RWPE1 (cell line): ENCODE results near the gene CARMIL1.

ENCODE experiments used
- CTCF ChIA-PET: fragments of 350-600 bp; sonication (Branson Sonifier 250); formaldehyde crosslinking; extraction: SDS; loops from one replicate; lab custom pipeline; 2021; lab: Yijun Ruan, JAX
- POLR2A ChIA-PET: fragments of 400-600 bp; formaldehyde crosslinking; extraction: SDS; loops from one replicate; lab custom pipeline; 2020; ENCODE audit warnings: antibody characterized with exemption; ENCODE audit not compliant: low non-redundant PET; lab: Yijun Ruan, JAX
- DNase-seq: peaks from one replicate; pipeline ENCODE4 v3.0.0; 2012; ENCODE audit warnings: low spot score
- H3K27ac ChIP-seq: fragments of 450-650 bp; 2 replicates; pipeline ENCODE4 v1.5.1; 2017
- TF ChIP-seq, protein P1 (sequence below): fragments of 450-650 bp; conservative IDR thresholded peaks from 2 replicates; pipeline ENCODE4 v1.5.1; 2017; ENCODE audit warnings: low read depth, mild to moderate bottlenecking

The CARMIL1 gene

DNA sequence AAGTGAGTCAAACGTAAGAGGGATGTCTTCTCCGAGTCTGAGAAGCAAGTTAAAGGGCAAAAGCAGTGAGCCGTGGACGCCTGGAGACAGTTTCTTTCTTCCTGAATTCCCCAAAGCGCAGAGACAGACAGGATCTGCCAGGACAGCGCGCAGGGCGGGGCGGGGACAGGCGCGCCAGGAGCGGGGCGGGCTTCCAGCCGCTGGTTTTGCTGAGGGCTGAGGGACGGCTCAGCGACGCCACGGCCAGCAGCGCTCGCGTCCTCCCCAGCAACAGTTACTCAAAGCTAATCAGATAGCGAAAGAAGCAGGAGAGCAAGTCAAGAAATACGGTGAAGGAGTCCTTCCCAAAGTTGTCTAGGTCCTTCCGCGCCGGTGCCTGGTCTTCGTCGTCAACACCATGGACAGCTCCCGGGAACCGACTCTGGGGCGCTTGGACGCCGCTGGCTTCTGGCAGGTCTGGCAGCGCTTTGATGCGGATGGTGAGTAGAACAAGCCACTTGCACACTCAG lies 372.9 kb downstream of the CARMIL1 start, which contains the start of gene SCGN:
Gene SCGN, plus strand, starts transcription at position 209 of the 509 bp plus-strand sequence. Its CDS starts 189 bp downstream, at position 398.
- TF ChIP-seq, protein P1, sequence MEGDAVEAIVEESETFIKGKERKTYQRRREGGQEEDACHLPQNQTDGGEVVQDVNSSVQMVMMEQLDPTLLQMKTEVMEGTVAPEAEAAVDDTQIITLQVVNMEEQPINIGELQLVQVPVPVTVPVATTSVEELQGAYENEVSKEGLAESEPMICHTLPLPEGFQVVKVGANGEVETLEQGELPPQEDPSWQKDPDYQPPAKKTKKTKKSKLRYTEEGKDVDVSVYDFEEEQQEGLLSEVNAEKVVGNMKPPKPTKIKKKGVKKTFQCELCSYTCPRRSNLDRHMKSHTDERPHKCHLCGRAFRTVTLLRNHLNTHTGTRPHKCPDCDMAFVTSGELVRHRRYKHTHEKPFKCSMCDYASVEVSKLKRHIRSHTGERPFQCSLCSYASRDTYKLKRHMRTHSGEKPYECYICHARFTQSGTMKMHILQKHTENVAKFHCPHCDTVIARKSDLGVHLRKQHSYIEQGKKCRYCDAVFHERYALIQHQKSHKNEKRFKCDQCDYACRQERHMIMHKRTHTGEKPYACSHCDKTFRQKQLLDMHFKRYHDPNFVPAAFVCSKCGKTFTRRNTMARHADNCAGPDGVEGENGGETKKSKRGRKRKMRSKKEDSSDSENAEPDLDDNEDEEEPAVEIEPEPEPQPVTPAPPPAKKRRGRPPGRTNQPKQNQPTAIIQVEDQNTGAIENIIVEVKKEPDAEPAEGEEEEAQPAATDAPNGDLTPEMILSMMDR: no peak
- no peak within 1 kb of the TSS for H3K27ac ChIP-seq
- ChIA-PET POLR2A (no interaction called here), CTCF (no interaction called here)
- DNase-seq: peak; percentile 67

DNA sequence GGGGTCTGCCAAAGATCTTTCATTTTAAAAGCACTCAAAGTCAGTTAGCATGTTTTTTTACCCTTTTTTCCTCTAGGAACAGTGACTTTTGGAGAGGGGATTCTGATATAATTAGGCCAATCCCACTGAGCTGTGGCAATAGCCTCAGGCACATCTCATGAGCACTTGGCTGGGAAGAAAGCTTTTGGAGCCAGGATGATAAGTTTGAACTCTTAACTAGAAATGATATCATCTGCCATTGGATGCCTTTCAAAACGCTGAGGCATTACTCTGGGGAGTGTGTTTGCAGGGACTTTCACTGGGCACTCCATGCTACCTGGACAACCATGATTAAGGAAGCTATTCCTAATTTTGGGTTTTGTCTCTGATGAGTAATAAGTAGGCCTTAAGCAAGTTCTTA lies 376.5 kb downstream of the CARMIL1 start:
- H3K27ac ChIP-seq: no peak overlapping the region
- CTCF ChIA-PET: no interaction called here
- TF ChIP-seq, protein P1: no peak
- POLR2A ChIA-PET: no interaction called here
- no peak for DNase-seq

DNA sequence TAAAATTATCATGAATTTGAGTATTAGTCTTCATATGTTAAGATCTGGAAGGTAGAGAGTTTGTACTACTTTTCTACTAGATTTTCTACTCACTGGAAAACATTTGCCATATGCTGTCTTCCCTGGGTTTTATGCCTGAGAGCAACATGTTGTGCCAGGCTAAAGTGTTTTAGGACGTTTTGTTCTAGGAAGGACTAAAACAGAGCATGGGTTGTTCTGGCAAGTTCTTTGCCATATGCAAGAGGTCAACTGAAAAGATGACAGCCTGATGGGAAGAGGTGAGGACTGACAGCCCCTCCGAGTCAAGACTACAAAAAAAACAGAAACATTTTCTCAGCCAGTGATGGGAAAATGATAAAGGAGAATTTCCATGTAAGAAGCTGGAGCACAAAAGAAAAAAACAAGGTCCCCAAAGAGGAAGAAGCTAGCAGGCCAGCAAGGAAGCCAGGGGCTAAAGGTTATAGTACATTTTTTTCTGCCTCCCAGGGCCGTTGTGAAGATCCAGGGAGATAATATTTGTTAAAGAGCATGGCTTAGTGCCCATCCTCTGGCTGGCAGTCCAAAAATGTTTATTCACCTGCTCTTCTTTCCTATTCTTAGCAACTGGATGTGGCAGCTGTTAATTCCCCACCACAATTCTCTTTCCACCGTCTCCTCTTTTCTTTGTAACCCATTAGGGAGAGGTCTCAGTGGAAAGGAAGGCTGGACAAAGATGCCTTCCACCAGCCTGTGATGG lies 380.6 kb downstream of the CARMIL1 start:
- no peak overlapping the region for H3K27ac ChIP-seq
- ChIA-PET POLR2A (no interaction called here), CTCF (no interaction called here)
- TF ChIP-seq, protein P1: no peak
- DNase-seq: no peak

DNA sequence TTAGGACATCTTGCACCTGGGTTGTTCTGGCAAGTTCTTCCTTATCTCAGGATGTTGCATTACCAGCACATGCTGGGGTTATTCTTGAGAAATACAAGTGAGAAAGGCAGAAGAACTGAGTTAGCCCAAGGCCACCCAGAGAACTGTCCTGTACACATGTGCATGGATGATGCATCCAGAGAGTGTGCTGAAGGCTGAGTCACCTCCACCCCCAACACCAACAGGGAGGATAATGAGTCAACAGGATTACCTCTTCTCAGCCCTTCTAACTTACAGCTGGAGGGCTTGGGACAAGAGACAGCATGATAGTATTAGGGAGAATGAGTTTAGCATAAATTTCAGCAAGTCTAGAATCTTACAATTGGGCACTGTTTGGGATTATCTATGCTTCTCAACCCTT lies 381.3 kb downstream of the CARMIL1 start:
- POLR2A ChIA-PET: no interaction called here
- DNase-seq: peak; percentile 86
- no peak overlapping the region for H3K27ac ChIP-seq
- CTCF ChIA-PET: no interaction called here
- TF ChIP-seq, protein P1: no peak

DNA sequence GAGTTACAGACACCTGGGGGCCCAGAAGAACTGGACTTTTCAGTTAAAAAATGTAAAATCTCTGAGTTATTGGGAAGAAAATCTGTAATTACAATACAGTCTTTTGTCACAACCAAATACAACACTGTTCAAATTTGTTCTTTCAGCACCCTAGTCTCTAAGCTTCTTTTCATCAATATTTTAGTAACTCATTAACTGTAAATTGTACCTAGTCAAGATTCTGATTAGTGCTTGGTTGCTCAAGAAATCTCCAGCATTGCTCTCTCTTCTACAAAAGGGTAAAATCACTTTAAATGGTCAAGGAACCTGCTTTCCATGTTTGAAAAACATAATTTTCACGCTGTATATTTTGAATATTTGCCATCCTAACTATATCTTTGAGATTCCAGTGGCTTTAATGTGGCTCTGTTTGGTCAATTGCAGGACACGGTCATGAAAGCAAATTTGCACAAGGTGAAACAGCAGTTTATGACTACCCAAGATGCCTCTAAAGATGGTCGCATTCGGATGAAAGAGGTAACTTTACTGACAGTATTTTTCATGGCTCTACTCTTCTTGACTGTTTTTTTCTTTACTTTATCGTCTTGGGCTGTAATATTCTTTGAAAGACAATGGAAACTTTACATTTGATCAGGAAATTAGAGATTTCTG lies 382.1 kb downstream of the CARMIL1 start:
- ChIA-PET POLR2A (no interaction called here), CTCF (no interaction called here)
- TF ChIP-seq, protein P1: no peak
- no peak overlapping the region for H3K27ac ChIP-seq
- DNase-seq: no peak

DNA sequence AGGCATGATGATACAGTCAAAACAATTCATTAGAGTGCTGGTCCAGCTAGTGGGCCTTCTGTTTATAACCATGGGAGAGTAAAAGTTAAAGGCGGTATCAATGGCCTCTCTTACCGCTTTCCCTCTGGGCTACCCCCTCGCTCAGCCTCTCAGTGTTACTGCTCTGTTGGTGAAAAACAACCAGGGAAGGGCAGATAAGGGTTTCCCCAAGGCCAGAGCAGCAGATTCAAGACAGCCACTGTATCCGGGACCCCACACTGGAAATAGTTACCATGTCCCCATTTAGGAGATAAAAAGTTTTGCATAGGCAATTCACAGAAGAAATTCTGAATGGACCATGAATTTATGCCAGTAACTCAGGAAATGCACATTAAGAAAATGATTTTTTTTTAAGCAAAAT lies 386.3 kb downstream of the CARMIL1 start:
- CTCF ChIA-PET: no interaction called here
- DNase-seq: no peak
- no peak overlapping the region for H3K27ac ChIP-seq
- POLR2A ChIA-PET: no interaction called here
- TF ChIP-seq, protein P1: no peak
